GM18511 (cell line): Measurements from ENCODE around the gene KLHL10.
"Not testable (repeated sequence)": the region's sequence is repeated elsewhere in the genome, so short reads cannot be mapped to it uniquely, and the experiment has no call there.

Source experiments
- ATAC-seq: cut with Tn5 transposase; IDR thresholded peaks from one replicate; pipeline ENCODE4 v1.9.1; 2021; ENCODE audit warnings: mild to moderate bottlenecking, moderate library complexity; ENCODE audit not compliant: unreplicated experiment

Gene KLHL10

DNA sequence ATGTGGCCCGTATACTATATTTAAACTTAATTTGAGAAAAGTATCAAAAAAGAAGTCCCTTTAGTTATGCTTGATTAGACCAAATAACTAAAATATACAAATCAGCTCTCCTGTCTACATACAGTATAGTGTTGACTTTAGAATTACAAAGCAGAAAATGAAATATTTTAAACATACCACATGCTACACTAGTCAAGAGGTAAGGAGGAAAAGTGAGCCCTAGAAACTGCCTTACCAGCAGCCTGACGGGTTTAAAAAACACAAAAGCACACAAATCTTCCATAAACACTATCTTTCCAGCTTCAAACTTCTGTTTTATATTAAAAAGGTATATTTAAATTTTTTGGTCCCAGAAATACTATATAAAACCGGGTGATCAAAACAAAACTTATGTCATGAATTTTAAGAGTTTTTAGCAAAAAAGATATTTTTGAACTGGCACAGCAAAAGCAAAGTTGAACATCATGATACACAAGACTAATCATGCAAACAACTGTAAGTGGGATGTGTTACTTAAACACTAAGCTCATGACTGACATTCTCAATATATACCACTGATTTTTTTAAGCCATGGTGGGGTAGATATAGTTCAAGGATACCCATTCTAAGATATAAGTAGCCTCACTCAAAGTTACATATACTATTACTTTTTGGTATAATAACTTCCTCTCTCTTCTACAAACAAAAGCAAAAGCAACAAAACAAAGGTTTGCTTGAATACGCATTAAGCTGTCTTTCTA lies 11.8 kb downstream of the KLHL10 start:
- ATAC-seq, result no peak

DNA sequence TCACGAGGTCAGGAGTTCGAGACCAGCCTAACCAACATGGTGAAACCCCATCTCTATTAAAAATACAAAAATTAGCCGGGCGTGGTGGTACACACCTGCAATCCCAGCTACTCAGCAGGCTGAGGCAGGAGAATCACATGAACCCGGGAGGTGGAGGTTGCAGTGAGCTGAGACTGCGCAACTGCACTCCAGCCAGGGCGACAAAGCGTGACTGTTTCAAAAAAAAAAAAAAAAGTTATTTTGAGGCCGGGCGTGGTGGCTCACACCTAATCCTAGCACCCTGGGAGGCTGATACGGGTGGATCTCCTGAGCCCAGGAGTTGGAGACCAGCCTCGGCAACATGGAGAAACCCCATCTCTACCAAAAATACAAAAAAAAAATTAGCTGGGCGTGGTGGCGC lies 13.8 kb downstream of the KLHL10 start:
- not testable (repeated sequence) for ATAC-seq

DNA sequence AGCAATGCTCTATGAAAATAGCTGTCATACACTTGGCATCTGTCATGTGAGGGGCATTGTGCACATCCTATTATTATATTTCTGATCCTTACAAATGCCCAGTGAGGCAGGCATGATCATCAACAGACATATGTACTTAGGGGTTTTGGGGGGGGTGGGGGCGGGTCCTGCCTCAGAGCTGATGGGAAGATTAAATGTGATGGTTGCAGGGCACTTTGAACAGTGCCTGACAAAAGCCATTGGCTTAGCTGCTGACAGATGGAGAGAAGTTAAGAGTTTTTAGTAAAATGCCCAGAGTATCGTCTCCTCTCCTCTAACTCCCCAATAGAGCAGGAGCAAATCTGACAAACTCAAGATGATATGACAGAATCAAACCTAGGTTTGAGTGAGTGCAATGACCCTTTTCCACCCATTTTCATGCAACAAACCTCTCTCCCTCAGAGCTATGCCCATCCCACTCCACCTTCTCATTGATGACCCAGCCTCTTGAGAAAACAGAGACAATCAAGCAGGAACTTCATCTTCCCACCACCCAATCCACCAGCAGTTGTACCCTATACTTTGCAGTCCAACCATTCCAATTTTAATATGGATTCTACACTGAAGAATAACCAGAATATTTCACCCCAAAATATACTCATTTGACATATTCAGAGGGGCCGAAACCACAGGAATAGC lies 22.8 kb downstream of the KLHL10 start:
- ATAC-seq, result no peak

DNA sequence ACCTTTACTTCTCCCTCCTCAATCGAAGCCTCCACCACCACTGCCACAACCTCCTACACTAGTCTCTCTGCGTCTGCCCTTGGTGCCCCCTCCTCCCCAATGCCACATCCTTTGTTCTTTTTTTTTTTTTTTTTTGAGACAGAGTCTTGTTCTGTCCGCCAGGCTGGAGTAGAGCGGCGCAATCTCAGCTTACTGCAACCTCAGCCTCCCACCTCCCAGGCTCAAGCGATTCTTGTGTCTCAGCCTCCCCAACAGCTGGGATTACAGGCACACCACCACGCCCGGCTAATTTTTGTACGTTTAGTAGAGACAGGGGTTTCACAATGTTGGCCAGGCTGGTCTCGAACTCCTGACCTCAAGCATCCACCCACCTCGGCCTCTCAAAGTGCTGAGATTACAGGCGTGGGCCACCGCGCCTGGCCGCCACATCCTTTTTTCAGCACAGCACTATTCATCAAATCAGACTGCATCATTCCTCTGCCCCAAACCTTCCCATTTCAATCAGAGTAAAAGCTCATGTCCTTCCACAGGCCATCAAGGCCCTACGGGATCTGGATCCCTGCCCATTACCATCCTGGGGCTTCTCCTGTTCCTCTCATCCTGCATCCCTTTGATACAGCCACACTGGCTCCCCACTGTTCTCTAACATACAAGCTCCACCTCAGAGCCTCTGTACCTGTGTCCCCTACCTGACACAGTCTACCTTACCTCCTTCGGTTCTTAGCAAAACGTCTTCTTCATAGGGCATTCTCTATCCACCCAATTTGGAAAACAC lies 25.6 kb downstream of the KLHL10 start:
- ATAC-seq, result no peak

DNA sequence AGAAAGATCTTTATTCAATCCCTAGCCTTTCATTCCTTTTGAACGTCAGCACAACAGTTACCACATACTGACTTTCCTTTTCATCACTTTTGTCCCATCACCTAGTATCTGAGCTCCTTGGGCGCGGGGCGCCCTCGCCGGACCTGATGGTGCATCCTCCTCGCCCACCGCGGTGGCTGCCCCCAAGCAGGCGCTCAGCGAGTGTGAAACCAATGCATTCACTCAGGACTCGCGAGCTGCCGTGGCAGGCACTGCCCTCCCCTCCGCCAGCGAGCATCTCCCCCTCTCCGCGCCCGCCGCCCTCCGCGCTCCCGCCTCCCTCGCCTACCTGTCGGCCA lies 26.8 kb downstream of the KLHL10 start:
- ATAC-seq, result no peak

DNA sequence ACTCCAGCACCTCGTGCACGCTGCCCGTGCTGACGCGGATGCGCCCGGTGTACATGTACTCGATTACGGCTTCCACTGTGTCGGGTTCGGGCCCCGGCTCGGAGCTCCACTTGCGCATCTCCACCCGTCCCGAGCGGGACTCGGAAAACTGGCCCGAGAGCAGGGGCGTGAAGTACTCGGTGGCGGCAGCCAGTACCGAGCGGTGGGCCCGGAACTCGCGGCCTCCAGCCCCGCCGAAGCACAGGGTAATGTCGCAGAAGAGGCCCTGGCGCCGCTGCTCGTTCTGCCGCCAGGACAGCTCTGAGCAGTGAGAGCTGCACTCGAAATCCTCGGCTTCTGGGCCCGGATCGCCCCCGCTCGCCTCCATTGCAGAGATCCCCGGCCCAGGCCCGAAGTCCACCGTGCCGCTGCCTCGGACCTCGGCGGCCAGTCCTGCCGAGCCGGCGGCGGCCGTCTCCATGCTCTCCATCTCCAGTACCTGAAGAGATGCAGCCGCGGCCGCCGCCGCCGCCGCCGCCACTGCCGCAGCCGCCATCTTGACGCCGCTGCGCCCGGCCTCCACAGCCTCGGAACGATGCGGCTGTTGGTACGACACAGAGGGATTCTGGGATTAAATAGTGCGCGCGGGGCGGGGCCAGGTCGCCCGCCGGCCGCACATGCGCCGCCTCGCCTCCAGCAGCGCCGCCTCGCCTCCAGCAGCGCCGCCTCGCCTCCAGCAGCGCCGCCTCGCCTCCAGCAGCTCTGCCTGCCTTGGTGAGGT lies 27.4 kb downstream of the KLHL10 start, which contains the start of gene KLHL11:
Gene KLHL11 (minus strand): TSS at position 588 of the 760 bp plus-strand sequence. CDS start 53 bp downstream, at position 535.
- ATAC-seq, result peak; percentile 90

DNA sequence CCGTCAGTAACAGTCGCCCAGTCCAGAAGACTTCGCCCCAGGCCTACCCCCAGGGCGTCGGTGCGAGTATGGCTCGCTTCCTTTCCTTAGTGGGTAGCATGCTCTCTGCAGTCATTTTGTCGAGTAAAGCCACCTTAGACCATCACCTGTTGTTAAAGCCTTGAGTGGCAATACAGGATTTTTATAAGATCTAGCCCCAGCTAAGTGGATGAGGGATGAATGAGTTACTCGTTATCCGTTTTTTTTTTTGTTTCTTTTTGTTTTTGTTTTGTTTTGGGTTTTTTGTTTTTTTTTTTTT lies 27.9 kb downstream of the KLHL10 start:
- no peak for ATAC-seq

DNA sequence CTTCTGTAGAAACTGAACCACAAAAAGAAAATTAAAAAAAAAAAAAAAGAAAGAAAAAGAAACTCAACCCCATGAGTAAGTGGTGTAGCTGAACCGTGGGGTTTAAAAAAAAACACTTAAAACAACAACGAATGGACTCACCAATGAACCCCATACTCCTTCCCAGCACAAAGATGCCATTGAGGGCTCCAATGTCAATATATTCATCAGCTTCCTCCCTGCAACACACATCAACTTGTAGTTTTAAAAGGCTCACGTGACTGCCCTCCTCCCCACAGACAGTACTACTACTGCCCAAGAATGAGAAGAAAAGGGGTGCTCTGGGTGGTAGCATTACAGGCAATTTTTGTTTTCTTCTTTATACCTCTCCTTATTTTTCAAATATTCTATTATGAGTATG lies 30.9 kb downstream of the KLHL10 start:
- ATAC-seq, result no peak

DNA sequence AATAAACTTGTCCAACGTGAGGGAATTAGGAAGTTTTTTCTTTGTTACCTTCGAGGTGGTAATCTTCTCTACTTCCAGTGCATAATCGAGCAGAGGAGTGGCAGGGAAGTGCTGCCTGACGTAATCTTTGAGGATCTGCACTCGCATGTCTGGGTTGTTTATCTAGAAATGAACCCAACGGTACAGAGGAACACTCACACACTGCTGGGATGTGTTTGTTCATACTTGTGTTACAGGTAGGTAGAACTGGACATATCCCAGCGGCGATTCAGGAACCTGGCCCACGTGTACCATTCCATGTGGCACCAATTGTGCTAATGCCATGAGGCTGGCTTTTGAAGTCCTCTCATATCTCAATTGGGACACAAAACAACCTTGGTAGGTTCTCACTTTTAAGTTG lies 31.8 kb downstream of the KLHL10 start:
- no peak for ATAC-seq

DNA sequence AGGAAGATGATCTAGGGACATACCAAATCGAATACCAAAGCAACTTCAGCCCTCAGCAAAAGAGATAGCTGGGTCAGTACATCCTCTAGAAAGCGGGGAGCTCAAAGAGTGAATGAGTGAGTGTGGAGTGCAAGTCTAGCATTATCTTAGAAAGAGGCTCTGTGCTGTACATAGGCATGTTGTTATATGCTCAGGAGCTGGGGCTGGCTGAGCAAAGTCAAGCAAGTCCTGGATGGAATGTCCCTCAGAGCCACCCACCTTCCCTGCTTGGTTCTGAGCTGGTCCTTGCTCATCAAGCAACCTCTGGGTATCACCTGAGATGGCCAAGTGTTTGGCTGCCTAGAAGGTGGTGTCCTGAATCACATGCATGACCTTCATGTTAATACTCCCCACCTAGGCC lies 32.5 kb downstream of the KLHL10 start:
- ATAC-seq, result no peak

DNA sequence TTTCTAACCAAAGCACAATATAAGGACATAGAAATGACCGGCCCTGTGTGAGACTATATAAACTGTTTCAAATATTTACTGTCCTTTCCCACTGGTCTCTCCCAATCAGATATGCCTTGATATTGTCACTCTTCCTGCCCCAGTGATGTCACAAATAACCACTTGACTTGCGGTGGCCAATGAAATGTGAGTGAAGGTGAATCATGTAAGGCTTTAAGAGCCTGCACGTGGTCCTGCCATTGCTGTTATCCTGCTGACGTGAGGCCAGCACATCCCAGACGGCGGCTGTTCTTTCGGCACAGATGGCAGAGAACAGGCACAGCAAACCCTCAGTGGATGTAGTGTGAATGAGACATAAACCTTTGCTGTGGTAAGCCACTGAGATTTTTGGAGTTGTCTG lies 33.0 kb downstream of the KLHL10 start:
- ATAC-seq, result no peak

DNA sequence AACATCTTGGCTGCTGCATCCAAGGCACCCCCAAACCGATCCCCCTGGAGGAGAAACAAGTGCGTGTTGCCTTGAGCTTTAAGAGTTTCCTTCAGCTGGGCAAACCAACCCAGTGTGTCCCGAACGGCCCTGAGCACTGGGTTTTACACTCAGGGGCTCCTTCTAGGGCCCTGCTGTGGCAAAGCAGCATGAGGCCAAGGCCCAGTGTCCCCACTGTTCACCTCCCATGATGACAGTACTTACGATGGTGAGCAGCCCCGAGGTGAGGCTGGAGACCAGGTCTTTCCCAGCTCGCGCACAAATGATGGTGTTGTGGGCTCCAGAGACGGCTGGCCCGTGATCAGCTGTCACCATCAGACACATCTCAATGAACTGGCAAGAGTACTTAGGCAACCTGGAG lies 34.2 kb downstream of the KLHL10 start:
- ATAC-seq, result no peak

DNA sequence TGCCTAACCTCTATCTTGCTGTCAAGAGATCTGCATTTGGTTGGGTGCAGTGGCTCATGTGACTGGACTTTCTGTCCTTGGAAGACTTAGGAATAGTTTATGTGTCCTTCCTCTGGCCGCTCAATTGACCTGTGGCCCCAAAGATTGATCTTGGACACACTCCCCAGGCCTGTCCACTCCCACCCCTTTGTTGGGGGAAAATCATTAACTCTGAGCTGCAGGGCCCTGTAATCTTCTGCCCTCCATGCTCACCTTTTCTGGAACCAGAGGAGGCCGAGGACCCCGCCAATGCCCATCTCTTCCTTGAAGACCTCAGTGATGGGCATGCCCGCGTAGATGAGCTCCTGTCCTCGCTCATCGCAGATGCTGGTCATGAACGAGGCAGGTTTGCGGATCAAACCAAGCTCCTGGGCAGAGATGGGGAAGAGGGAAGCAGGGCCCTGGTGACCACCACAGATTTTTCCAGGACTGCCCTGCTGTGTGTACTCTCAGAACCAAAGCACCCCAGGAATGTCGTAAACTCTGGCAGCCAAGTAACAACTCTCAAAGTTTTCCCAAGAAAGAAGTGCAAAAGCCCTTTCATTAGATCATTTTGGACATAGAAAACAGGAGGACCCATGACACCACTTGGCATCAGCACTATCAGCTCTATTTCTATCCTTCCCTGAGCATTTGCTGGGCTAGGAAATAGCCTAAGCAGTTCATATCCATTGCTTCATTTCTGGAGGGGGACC lies 36.1 kb downstream of the KLHL10 start:
- no peak for ATAC-seq

DNA sequence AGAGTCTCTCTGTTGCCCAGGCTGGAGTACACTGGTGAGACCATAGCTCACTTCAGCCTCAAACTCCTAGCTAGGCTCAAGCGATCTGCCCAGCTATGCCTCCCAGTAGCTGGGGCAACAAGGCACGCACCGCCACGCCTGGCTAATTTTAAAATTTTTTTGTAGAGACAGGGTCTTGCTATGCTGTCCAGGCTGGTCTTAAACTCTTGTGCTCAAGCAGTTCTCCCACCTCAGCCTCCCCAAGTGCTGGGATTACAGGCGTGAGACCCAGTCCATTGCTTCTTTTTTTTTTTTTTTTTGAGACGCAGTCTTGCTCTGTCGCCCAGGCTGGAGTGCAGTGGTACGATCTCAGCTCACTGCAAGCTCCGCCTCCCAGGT lies 36.7 kb downstream of the KLHL10 start:
- ATAC-seq, result not testable (repeated sequence)

DNA sequence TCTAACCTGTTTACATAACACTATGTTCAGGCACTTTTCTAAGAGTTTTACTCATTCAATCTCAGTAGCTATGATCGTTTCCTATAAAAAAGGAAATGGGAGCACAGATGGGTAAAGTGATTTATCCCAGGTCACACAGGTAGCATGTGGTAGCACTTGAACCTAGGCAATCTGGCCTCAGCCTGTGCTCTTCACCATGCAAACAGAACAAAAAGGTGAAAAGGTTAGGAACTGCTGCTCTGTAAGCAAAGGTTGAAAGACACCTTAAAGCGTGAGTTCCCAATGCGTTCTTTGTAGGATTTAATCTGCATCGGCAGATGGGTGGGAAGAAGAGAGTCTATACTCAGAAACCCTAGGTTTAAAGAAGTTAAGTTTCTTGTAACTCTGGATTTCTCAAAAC lies 42.5 kb downstream of the KLHL10 start:
- no peak for ATAC-seq

DNA sequence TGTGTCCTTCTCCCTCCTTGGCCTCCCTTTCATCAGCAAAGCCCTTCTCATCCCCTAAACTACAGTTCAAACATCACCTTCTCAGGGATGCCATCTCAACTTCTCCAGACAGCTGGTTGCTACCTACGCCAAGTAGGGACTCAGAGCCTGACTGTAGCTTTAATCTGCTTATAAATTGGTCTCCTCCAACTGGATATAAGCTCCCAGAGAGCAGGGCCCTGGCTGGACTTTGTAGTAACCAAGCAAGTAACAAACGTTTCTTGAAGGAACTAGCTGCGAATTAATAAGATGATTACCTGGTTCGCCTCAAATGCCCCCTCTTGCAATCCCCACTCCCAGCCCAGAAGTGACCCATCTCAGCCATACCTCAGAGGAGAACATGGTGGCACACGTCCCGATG lies 45.1 kb downstream of the KLHL10 start:
- ATAC-seq, result no peak

DNA sequence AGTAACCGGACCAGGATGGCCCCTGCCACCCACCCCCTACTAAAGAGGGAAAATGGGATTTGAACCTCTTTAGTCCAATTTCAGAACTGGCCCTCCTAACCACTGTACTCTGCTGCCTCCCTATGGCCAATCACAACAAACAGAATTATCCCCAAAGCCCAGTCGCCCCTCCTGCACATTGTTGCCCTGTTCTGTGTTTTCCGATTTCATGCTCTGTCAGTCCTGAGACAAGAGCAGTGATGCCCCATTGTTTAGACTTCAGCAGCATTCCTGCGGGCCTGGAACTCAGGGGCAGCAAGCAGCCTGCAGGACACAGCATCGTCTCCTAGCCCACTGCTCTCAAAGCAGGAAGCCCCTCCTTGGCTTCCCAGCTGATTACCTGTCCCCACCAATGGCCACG lies 48.1 kb downstream of the KLHL10 start:
- ATAC-seq, result no peak

DNA sequence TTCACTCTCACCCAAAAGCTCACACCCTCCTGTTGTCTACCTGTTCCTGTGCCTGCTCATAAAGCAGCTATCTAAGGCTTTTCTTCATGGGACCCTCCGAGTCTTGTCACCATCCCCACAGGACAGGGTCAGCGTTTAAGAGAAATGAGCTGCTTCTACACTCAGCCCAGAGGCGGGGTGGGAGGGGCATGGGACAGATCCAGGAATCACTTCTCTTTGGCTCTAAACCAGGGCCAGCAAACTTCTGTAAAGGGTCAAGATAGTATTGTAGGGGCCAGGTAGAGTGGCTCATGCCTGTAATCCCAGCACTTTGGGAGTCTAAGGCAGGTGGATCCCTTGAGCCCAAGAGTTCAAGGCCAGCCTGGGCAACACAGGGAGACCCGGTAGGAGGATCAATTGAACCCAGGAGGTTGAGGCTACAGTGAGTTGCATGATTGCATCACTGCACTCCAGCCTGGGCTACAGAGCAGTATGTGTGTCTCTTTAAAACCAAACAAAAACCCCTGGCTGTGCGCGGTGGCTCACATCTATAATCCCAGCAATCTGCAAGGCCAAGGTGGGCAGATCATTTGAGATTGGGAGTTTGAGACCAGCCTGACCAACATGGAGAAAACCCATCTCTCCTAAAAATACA lies 50.8 kb downstream of the KLHL10 start:
- no peak for ATAC-seq

DNA sequence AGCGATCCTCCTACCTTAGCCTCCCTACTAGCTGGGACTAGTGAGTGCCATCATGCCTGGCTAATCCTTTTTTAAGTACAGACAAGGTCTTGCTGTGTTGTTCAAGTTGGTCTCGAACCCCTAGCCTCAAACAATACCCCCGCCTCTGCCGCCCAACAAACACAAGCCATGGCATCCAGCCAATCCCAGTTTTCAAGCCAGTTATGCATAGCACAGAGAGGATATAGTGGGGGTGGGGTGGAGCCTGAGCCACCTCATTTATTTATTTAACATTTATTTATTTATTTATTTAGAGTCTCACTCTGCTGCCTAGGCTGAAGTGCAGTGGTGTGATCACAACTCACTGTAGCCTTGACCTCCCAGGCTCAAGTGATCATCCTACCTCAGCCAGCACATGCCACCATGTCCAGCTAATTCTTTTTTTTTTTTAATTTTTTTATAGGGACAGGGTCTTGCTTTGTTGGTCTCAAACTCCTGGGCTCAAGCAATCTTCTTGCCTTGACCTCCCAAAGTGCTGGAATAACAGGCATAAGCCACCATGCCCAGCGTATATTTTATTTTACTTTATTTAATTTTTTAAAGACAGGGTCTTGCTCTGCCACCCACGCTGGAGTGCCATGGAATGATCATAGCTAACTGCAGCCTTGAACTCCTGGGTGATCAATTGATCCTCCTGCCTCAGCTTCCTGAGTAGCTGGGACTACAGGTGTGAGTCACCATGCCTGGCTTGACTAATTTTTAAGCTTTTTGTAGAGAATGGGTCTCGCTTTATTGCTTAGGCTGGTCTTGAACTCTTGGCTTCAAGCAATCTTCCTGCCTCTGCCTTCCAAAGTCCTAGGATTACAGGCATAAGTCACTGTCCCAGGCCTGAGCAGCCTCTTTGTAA lies 53.8 kb downstream of the KLHL10 start:
- ATAC-seq, result no peak
